Adrenal gland (tissue), 12 donors: ENCODE measurements around the gene THSD4. TPM values are rescaled to one million over a fixed set of nuclear protein-coding genes. Genes with fewer than 3 reads are reported as not detected.

Source experiments
- DNase-seq, 7 donors: peaks; one replicate each; pipeline ENCODE4 v3.0.0-alpha.2; 2019 to 2020
- H3K27ac ChIP-seq, 5 donors: fragments of 200-600 bp; sonication (generic) in 4 of 5; 1 replicate in 3 of 5; 2 replicates in 2 of 5; pipeline versions ENCODE4 v1.5.1 to v1.8.0; 2016 to 2020; ENCODE audit warnings: mild to moderate bottlenecking in 1 of 5
- H3K27me3 ChIP-seq: fragments of 200-600 bp; 2 replicates; pipeline ENCODE4 v1.8.0; 2021
- H3K36me3 ChIP-seq, 2 donors: fragments of 200-600 bp; replicated peaks in 1 of 2; 1 replicate in 1 of 2; 2 replicates in 1 of 2; pipeline versions ENCODE4 v1.5.1 to v1.8.0; 2018 to 2022
- H3K4me1 ChIP-seq, 2 donors: fragments of 200-600 bp; replicated peaks in 1 of 2; 1 replicate in 1 of 2; 2 replicates in 1 of 2; pipeline versions ENCODE4 v1.5.1 to v1.8.0; 2018 to 2021
- H3K4me3 ChIP-seq, 4 donors: fragments of 200-600 bp; sonication (generic) in 3 of 4; one replicate each; pipeline ENCODE4 v1.5.1; 2016 to 2018
- H3K9me3 ChIP-seq, 3 donors: fragments of 200-600 bp; sonication (generic) in 1 of 3; replicated peaks in 1 of 3; 1 replicate in 2 of 3; 2 replicates in 1 of 3; pipeline versions ENCODE4 v1.5.1 to v1.8.0; 2016 to 2021
- CTCF ChIP-seq, 6 experiments: fragments of 450-650 bp in 4 of 6; fragments of 200-600 bp in 2 of 6; sonication (generic) in 1 of 6; IDR thresholded peaks; 1 replicate in 5 of 6; 2 replicates in 1 of 6; pipeline versions ENCODE4 v1.5.1 to v1.8.0; 2016 to 2021; ENCODE audit warnings: antibody characterized with exemption in 6 of 6, mild to moderate bottlenecking in 2 of 6, moderate library complexity in 1 of 6
- POLR2A ChIP-seq, 2 donors: fragments of 450-650 bp; IDR thresholded peaks; one replicate each; pipeline ENCODE4 v1.6.1; 2017; ENCODE audit warnings: antibody characterized with exemption in 2 of 2, mild to moderate bottlenecking in 2 of 2, moderate library complexity in 1 of 2
- WGBS, 4 donors: extraction: QIAGEN DNeasy Blood & Tissue Kit in 2 of 4; methylation state at CpG; one replicate each; pipeline versions ENCODE4 v1.1.5 to v1.1.7; 2013 to 2017; 5-methylcytosine and 5-hydroxymethylcytosine counted together
- intact Hi-C, 2 donors: fragments of 100-400 bp; cut with DNase I; formaldehyde crosslinking; loops; one replicate each; pipeline versions ENCODE4 v1.14.1 to v1.15.0; 2022 to 2023
- polyA plus RNA-seq, 3 donors: library from polyadenylated mRNA; stranded (reverse); fragments of 200-250 nt in 2 of 3; fragments of 350-450 nt in 1 of 3; fragmentation: Illumina TruSeq in 1 of 3; extraction: RNeasy Lipid Tissue Mini Kit (QIAGEN cat#74804) in 1 of 3; gene quantifications; one replicate each; pipeline ENCODE4 v1.2.3, GENCODE V29; 2013 to 2014
- total RNA-seq, 9 donors: library from RNA; depleted of rRNA in 4 of 9; stranded (reverse); fragments of >200 nt in 4 of 9; fragments of 120-200 nt in 1 of 9; fragmentation: NEBNext Ultra II Directional in 1 of 9; extraction: Animal tissue kit (Norgen Biotek cat#: 25700) in 1 of 9; gene quantifications; one replicate each; pipeline versions ENCODE4 v1.1.0 to v1.2.4, GENCODE V29; 2013 to 2023
- donor health status: healthy with polysubstance abuse.
- donor health status: Bipolar disorder and iron deficiency.
- donor health status: DM: yes; HTN: yes; CAD: no.
- donor health status: DM: no; HTN: no; CAD: no.
- donor health status: DM: no; HTN: no; CAD: no.
- donor health status: DM: yes; HTN: yes; CAD: no.

The THSD4 gene
- total and polyA plus RNA-seq, 12 donors: 5.3 to 53.2 (median 23.2) TPM

DNA sequence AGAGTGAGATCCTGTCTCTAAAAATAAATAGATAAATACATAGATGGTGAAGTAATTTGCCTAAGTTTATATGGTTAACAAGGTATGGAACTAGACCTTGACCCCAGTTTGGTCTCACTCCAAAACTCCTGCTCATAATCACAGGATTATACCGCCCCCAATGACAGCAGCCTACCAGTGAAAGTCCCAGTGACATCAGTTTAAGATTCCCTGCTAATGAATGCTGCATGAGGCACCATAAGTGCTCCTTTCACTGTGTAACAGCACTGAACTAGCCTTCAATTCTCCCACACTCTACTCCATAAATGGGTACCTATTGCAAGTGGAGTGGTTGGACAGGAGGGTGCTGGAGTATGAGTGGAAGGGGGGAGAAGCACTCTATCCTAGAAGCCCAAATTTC lies 23.7 kb upstream of the THSD4 start:
- Histone ChIP-seq H3K9me3 (no peaks in the 10 kb centered on the region), H3K27me3 (no peaks in the 10 kb centered on the region), H3K4me3 (no peak overlapping the region), H3K27ac (no peak overlapping the region), H3K4me1 (no peaks in the 10 kb centered on the region), H3K36me3 (no peaks in the 10 kb centered on the region)
- TF ChIP-seq CTCF (IDR thresholded peaks at IDR 0.05) (no peak), POLR2A (IDR thresholded peaks at IDR 0.05) (no peak)
- intact Hi-C loops: no loop called here
- DNase-seq: no peak
- 75 to 94% (median 81%) methylated on average over 1 of the region's 1 CpG for WGBS, 4 donors

DNA sequence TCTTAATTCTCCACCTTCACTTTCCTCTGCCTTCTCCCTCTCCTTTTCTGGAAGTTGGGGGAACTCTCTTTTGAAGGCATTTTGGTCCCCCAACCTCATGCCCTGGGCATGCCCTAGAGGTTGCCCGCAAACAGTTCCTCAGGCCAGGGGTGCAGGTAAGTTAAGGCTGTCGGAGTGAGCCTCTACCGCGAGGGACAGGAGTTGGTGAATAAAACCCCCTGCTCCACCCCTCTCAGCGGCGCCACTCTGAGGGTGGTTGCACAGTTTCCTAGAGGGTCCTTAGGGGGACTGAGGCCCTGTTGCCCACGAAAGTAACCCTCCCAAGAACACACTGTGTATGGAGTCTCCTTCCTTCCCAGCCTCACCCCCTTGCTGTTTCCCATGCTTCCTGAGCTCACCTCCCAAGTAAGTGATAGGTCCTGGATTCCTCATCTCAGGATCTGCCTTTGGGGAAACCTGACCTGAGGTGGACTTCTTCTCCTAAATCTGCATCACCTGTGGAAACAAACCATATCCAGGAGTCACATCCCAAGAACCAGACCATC lies 23.1 kb upstream of the THSD4 start:
- Histone ChIP-seq H3K9me3 (no peaks in the 10 kb centered on the region), H3K36me3 (no peaks in the 10 kb centered on the region), H3K27me3 (no peaks in the 10 kb centered on the region), H3K27ac (no peak overlapping the region), H3K4me1 (peaks cover 0 to 3% of the 10 kb centered on the region in 2 donors), H3K4me3 (no peak overlapping the region)
- no peak for DNase-seq
- intact Hi-C loops: no loop called here
- WGBS, 4 donors: 85 to 91% (median 90%) methylated on average over 4 to 7 of the region's 7 CpGs
- no peak for TF ChIP-seq POLR2A (IDR thresholded peaks at IDR 0.05)
- no peak for TF ChIP-seq CTCF (IDR thresholded peaks at IDR 0.05)

- Histone ChIP-seq H3K4me1 (peaks cover 0 to 3% of the 10 kb centered on the region in 2 donors), H3K27ac (no peak overlapping the region), H3K9me3 (no peaks in the 10 kb centered on the region), H3K36me3 (no peaks in the 10 kb centered on the region), H3K4me3 (no peak overlapping the region), H3K27me3 (no peaks in the 10 kb centered on the region)
- 40 to 60% (median 54%) methylated on average over 9 to 11 of the region's 11 CpGs for WGBS, 4 donors
- DNase-seq: peak in 6 of 7 donors; percentile 23 to 72 (median 66)
- intact Hi-C loops: no loop called here
- peak in 1 of 2 donors; percentile 33 for TF ChIP-seq POLR2A (IDR thresholded peaks at IDR 0.05)
- no peak for TF ChIP-seq CTCF (IDR thresholded peaks at IDR 0.05)
Observed at GRCh38 chr15:71093054-71094024, 21.9 kb upstream of the THSD4 start.

- no peak for DNase-seq
- intact Hi-C loops: no loop called here
- 92 to 100% (median 93%) methylated on average over 2 of the region's 2 CpGs for WGBS, 4 donors
- H3K9me3 ChIP-seq: no peaks in the 10 kb centered on the region
- H3K36me3 ChIP-seq: no peaks in the 10 kb centered on the region
- H3K4me1 ChIP-seq: peaks cover 0 to 3% of the 10 kb centered on the region in 2 donors
- no peaks in the 10 kb centered on the region for H3K27me3 ChIP-seq
- TF ChIP-seq CTCF (IDR thresholded peaks at IDR 0.05) (no peak), POLR2A (IDR thresholded peaks at IDR 0.05) (no peak)
- no peak overlapping the region for H3K27ac ChIP-seq
- H3K4me3 ChIP-seq: no peak overlapping the region
Observed at GRCh38 chr15:71094137-71094536, 21.1 kb upstream of the THSD4 start.
